Measurements from ENCODE around the gene MAP3K6.

Gene MAP3K6

DNA sequence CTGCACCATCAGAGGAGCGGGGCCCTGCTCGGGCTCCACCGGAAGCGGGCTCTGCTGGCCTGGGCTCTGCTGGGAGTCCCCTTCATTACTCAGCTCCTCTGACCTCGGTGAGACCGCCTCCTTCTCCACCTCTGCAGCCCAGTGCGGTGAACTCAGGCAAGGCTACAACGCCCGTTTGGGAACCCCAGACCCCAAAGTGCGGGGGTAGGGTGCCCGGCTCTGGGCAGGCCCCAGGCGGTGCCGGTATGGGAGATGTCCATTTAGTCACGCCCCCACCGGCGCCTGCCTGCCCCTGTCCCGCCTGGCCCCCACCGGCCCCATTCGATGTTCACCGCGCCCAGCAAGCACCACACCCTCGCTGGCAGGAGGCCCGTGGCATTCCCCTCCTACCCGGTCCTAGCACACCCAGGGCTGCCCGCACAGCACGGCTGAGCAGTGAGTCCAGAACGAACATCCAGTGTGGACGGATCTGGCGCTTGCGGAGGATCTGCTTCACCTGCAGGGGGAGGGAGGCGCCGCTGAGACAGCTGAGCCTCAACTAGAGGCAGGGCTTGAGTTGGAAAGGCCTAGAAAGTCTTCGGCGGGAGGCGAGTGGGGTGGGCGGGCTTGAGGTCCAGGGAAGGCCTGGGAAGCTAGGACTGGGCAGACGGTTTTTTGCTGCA lies 10.0 kb downstream of the MAP3K6 start:
- DNase-seq (ENCODE audit: low read depth), result no peak

DNA sequence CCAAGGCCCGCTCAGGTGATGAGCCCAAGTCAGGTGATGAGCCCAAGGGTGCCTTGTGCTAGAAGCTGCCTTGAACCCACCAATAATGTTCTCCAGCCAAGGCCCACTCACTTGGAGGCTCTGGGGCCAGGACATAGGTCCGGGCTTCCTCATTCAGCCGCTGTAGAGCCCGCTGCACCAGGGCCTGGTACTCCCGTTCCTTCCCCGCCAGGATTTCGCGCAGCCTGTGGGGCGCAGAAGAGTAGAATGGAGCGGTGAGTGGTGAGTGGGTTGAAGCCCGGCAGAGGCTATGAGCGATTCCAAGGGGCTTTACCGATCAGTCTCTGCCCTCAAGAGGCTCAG lies 10.5 kb downstream of the MAP3K6 start:
- no peak for DNase-seq (ENCODE audit: low read depth)

DNA sequence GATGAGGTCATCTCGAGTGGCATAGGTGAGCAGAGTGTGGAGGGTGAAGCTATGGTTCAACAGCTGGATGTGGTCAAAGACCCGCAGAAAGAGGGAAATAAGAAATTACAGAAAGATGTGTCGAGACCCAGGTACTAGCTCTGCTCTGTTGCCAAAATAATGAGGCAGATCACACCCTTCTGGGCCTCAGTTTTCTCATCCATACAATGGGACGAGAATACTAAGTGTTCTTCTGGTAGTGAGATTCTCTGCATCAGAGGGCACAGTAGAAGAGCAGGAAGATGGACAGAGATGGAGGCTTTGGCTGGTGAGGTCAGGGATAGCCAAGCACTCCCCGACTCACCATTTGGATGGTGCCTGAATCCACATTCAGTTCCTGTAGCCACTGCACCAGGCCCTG lies 11.1 kb downstream of the MAP3K6 start:
- no peak for DNase-seq (ENCODE audit: low read depth)

DNA sequence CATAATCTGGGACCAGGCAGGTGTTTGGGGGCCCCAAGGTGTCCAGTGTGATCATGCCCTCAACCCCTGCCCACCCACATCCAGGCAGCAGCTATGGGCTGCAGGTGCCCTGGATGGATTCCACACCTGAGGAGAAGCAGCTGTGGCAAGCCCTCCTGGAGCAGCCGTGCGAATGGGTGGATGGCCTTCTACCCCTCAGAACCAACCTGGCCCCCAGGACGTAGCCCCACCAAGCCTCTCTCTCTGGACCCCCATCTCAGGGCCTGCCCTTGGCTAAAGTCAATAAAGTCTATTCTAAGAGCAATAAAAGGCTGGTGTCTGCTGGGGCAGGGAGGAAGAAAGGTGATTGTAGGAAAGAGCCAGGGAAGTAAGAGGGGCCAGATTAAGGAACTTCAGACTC lies 13.1 kb downstream of the MAP3K6 start:
- DNase-seq (ENCODE audit: low read depth), result no peak

DNA sequence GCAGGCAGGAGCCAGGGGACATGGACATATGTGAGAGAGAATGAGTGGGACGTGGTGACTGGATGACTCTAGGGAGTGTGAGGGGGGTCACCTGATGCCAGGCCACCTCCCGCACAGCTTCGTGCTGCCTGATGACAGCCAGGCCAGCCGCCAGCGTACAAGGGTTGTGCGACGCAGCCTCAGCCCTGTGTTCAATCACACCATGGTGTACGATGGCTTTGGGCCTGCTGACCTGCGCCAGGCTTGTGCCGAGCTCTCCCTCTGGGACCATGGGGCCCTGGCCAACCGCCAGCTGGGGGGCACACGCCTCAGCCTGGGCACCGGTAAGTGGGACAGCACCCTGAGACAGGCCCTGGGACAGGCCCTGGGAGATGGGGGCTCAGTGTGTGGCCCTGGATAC lies 13.6 kb downstream of the MAP3K6 start:
- no peak for DNase-seq (ENCODE audit: low read depth)

DNA sequence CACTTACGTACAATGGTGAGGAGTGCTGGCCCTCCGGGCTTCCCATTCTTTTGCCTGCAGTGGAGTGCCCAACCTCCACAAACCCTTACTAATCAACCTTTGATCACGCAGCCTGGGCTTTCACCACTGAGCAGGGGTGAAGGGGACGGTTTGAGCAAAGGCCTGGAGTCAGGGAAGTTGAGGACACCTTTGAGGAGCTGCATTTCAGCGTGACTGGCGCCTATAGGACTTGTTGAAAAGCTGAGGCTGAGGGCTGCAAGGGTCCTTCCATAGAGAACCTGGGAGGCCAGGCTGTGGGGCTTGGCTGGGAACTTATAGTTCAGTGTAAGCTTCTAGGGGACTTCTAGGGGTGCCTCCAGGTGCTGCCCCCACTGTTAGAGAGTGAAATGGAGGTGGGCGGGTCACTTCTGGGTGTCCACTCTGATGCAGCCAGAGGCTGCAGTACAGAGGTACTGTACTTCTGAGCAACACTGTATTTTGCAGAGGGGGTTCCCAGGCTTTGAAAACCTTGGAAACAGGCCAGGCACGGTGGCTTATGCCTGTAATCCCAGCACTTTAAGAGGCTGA lies 15.1 kb downstream of the MAP3K6 start:
- DNase-seq (ENCODE audit: low read depth), result no peak

DNA sequence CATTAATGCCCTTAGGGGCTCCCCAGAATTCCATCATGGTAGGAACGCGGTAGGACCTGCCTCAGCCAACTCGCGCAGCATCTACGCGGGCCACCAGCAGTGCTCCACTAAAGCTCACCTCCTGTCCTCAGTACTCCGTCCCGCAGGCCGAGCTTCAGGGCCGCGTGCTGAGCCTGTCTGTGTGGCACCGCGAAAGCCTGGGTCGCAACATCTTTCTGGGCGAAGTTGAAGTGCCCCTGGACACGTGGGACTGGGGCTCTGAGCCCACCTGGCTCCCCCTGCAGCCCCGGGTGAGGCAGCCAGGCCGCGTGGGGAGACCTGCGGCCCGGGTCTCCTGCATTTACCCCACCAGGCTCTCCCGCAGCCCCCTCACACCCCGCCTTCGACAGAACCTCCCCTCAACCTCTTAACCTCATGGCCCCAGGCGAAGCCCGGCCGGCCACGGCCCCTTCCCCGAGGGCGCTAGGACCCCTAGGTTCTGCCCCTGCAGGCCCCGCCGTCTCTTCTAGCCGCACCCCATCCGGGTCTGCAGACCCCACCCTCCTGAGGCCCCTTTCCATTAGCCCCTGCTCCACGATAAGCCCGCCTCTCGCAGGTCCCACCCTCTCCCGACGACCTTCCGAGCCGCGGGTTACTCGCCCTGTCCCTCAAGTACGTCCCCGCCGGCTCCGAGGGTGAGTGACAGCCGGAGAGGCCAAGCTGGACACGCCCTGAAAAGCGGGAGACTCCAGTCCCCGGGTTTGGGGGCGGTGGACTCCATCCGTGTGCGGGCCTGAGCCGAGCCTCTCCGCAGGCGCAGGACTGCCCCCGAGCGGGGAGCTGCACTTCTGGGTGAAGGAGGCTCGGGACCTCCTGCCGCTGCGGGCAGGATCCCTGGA lies 15.9 kb downstream of the MAP3K6 start:
- DNase-seq (ENCODE audit: low read depth), result no peak

DNA sequence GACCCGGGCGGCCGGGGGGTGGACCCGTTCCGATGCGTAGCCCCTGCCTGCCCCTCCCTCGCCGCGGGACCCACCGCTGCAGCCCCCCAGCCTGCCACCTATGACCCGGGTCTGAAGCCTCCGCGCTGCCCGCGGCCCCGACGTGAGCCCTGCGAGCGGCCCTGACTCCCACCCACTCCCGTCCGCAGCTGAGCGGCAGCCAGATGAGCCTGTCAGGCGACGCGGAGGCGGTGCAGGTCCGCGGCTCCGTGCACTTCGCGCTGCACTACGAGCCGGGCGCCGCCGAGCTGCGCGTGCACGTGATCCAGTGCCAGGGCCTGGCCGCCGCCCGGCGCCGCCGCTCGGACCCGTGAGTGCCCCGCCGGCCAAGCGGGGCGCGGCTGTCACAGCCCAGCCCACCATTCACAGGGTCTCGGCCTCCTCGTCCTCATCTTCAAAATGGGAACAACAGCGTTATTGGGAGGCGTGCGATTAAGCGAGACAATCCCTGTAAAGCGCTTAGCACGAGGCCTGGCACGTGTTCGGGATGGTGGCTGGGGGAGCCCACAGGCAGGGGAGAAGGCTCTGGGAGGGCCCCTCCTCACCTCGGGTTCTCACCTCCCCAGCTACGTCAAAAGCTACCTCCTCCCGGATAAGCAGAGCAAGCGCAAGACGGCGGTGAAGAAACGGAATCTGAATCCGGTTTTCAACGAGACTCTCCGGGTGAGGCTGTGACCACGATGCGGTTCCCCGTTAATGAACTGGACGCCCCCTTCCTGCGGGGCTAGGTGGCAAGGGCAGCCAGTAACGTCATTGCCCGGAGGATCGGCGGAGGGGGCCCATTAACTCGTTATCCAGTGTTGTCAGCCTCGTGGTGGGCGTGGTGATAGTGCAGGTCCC lies 16.7 kb downstream of the MAP3K6 start:
- DNase-seq (ENCODE audit: low read depth), result no peak

DNA sequence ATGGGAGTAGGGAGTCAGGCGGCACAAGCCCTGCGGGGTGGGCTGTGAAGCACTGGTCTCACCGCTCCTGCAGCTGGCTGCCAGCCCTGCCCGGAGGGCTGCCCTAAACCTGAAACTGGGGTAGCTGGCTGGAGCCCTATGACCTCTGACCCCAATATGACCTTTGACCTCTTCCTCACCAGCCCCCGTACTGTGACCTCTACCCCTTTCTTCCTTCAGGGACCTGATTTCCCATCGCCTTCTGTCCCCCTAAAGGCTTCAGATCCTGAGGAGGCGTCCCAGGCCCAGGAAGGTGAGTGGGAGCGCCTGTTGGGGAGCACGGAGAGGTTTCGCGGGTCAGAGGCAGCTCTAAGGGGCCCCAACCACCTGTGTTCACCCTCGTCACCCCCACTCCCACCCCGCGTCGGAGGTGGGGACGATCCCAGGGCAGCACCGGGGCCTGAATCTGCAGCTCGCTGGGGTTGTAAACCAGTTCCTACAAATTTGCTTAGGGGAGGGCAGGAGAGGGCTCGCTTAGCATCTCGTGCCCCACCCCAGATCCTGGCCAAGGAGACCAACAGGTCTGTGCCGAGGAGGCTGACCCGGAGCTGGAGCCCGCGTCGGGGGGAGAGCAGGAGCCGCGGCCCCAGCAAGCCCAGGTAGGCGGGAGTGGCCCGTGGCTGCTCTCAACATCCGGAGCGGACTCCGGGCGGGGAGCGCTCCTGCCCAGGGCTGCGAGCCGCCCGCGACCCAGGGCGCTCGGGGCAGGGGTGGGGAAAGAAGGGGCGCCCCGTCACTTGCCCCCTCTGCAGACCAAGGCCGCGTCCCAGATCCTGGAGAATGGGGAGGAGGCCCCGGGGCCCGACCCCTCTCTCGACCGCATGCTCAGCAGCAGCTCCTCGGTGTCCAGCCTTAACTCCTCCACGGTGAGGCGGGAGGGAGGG lies 17.6 kb downstream of the MAP3K6 start:
- DNase-seq (ENCODE audit: low read depth), result no peak

DNA sequence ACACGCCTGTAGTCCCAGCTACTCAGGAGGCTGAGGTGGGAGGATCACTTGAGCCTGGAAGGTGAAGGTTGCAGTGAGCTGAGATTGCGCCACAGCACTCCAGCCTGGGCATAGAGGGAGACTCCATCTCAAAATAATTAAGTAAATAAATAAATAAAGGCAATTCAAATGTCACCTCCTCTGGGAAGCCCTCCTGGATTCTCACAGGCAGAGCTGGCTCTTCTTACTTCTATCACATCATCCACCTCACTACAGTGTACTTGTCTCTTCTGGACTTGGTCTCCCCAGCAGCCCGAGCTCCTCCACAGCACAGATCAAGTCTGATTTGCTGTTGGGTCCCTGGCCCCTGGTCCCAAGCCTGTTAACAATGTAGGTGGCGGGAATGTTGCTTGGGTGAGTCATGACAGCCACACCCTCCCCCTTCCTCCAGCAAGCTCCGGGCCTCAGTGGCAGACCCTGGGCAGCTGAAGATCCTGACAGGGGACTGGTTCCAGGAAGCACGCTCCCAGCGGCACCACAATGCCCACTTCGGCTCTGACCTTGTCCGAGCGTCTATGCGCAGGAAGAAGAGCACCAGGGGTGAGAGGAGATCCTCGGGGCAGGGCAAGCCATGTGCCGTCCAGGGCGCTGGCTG lies 19.7 kb downstream of the MAP3K6 start:
- DNase-seq (ENCODE audit: low read depth), result no peak

DNA sequence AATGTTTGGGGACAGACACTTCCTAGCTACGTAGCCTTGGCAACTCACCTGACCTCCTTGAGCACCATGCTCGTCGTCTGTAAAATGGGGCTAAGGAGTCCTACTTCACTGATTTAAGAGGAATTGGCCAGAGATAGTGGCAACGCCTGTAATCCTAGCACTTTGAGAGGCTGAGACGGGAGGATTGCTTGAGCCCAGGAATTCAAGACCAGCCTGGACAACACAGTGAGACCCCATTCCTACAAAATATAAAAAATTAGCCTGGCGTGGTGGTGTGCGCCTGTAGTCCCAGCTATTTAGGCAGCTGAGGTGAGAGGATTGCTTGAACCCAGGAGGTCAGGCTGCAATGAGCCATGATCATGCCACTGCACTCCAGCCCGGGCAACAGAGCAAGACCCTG lies 20.4 kb downstream of the MAP3K6 start:
- DNase-seq (ENCODE audit: low read depth), result no peak

DNA sequence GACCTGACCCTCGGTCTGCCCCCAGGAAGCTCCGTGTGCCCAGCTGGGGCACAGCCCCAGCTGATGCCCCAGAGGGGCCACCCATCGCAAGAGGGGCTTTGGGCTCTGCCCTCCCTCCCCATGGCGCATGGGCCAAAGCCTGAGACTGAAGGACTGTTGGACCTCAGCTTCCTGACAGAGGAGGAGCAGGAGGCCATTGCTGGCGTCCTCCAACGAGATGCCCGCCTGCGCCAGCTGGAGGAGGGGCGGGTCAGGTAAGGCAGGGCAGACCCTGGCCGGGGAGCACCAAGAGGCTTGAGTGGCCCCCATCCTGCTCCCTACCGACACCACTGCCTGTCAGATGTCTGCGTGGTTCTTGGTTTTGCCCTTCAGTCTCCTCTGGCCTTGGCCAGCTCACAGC lies 21.5 kb downstream of the MAP3K6 start:
- no peak for DNase-seq (ENCODE audit: low read depth)

DNA sequence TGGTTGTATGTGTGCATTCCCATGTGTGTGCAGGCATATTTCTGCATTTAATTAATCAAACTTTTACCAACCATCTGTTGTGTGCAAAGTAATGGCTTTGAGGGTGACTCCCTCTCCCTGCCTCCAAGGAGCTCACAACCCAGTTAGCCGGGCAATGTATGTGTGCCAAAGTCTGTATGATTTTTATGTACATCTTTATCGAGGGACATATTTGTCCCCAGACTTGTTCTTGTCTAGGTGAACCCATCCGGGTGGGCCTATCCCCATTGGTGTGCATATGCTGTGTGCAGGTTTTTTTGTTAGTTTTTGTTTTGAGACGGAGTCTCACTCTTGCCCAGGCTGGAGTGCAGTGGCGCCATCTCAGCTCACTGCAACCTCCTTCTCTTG lies 23.1 kb downstream of the MAP3K6 start:
- DNase-seq (ENCODE audit: low read depth), result no peak

DNA sequence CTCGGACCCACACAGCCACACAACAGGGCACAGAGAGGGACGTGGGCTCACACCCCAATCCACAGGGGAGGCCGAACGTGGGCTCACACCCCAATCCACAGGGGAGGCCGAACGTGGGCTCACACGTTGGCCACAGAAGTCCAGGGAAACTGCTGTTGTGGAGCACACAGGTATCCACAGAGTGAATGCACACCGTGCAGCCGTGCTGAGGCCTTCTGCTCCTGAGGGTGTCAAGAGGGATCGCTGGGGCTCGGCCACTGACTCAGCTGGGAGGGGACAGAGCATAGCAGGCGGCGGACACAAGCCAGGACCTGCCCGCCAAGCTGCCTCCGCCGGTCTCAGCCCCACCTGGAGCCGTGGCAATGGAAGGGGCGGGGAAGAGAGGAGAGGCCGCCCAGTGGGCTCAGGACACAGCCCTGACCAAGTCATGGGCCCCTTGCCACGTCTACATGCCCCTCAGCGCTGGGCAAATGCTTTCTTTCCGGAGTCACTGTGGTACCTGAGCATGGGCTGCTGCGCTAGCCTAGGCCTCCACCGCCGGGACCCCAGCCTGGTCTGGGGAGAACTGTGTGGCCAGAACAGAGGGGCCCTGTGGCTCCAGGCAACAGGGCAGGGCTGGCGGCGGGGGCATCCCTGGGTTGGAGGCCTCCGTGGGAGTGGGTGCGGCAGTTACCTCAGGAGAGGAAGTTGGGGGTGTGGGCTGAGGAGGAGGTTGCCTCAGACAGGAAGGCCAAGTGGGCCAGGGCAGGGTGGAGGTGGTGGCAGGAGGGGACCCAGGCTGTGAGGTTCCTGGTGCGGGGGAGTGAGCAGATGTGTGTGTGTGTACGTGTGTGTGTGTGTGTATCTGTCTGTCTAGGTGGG lies 23.8 kb downstream of the MAP3K6 start:
- DNase-seq (ENCODE audit: low read depth), result no peak

DNA sequence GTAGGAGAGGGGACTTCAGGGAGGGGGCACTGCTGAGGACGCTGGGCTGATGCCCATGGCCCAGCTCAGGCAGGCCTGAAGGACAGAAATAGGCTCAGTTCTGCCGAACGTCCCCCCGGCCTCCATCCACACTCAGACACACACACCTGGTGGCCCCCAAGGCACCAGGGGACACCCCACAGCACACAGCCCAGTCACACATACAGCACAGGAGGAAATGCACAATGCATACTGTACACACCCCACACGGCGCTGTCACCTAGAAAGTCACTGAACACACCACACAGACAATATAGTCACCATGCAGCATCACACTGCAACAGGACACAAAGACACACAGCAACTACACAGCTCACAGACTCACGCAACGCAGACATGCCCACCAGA lies 24.4 kb downstream of the MAP3K6 start:
- no peak for DNase-seq (ENCODE audit: low read depth)

DNA sequence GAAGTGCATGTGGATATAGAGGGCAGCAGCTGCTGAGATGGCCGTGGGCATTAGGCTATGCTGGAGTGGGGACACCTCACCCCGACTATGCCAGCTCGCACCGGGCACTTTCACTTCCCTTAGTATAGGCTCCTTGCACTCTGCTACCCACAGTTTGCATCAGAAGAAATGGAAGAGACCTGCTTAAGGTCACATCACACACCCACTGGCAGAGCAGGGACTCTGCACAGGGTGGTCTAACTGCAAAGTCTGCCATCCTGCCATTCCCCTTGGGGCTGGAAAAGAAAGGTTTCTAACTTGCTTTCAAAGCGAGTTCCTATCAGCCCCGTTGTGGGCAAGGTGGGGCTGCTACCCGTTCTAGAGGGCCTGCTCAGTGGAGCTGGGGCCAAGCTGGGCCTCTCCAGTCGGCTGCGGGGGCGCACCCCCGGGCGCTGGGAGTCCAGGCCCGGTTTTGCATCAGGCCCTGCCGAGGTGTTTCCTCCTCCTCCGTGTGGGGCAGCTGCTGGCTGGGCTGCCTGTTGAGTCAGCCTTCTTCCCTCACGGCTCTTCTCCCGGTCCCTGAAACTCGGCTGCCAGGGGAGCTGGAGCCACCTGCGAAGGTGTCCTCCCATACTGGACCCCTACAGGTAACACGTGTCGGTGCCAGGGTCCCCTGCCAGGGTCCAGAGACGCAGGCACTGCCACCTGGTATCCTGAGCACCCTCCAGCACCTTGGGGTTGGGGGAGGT lies 25.1 kb downstream of the MAP3K6 start, which contains the start of gene SYTL1:
SYTL1 (plus strand) TSS at position 498 of the 728 bp plus-strand sequence. CDS start 3,313 bp downstream, outside the sequence.
- no peak for DNase-seq (ENCODE audit: low read depth)

DNA sequence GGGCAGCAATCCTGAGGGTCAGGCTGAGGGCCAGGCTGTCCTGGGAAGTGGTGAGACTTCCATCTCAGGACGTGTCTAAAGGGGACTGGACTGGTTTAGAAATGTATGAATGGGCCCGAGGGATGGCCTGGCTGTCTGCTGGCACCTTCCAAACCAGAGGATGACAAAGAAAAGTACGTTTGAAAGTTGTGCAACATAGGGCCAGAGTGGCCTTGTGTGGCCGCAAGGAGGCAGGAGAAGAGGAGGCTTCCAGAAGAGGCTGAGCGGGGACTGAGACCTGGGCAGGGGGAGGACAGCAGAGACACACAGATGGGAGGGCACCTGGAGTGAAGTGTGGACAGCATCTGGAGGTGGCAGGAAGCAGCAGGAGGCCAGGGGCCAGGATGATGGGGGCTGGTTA lies 27.5 kb downstream of the MAP3K6 start:
- DNase-seq (ENCODE audit: low read depth), result no peak

DNA sequence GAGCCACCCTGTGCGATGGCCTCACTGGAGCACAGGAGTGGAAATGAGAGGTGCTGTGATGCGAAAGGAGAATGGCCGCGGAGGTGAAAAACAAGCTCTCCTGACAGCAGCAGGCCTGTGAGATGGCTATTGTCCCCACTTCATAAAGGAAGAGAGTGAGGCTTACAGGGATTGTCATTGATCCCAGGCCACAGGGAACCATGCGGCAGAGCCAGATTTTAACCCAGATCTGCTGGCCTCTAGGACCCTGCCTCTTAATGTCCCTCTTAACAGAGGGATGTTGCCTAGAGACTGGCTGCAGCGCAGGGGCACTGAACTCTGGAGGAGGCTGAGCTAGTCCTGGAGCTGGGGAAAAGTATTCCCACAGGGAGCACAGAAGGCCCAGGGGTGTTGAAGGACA lies 28.0 kb downstream of the MAP3K6 start:
- no peak for DNase-seq (ENCODE audit: low read depth)

DNA sequence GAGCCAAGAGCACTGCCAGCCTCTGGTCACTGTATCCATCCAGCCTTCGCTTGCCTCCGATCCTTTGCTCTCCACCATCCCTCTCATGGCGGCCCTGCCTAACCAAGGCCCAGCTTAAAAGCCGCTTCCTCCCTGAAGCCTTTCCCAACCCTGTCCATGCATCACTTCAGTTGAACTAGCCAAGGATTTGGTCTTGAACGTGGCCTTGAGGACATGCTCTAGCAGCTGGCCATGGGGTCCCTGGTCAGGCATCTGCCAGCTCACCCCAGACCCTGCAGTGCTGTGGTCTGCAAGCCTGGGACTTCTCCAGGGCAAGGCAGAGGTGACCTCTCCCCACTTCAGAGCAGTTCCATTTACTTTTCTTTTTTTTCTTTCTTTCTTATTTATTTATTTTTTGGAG lies 30.0 kb downstream of the MAP3K6 start:
- no peak for DNase-seq (ENCODE audit: low read depth)
